Endodermal cell (in vitro differentiated cells): ENCODE data around the gene ITGA6. TPM values are rescaled to one million over a fixed set of nuclear protein-coding genes. Genes with fewer than 3 reads are reported as not detected.

Experiments used
- DNase-seq: peaks from one replicate; pipeline ENCODE4 v3.0.0-alpha.2; 2017
- H3K27ac ChIP-seq: 2 replicates; pipeline ENCODE4 v1.5.1; 2013; ENCODE audit warnings: mild to moderate bottlenecking, low read depth, low read length, moderate library complexity
- H3K27me3 ChIP-seq: 2 replicates; pipeline ENCODE4 v1.6.1; 2013; ENCODE audit warnings: mild to moderate bottlenecking, low read length, moderate library complexity; ENCODE audit not compliant: insufficient read depth, control insufficient read depth, poor library complexity, severe bottlenecking
- H3K36me3 ChIP-seq: 2 replicates; pipeline ENCODE4 v1.7.0; 2013; ENCODE audit warnings: mild to moderate bottlenecking, low read length, moderate library complexity; ENCODE audit not compliant: control insufficient read depth, insufficient read depth
- H3K4me1 ChIP-seq: one replicate; pipeline ENCODE4 v1.7.0; 2013; ENCODE audit warnings: low read length; ENCODE audit not compliant: control insufficient read depth, insufficient read depth
- H3K4me3 ChIP-seq: 2 replicates; pipeline ENCODE4 v1.5.1; 2013; ENCODE audit warnings: mild to moderate bottlenecking, low read length, moderate library complexity
- H3K9ac ChIP-seq: 2 replicates; pipeline ENCODE4 v1.6.1; 2013; ENCODE audit warnings: mild to moderate bottlenecking, low read length, moderate library complexity; ENCODE audit not compliant: poor library complexity, severe bottlenecking; ENCODE audit errors: extremely low read depth
- H3K9me3 ChIP-seq: 2 replicates; pipeline ENCODE4 v1.6.1; 2013; ENCODE audit warnings: mild to moderate bottlenecking, low read length, moderate library complexity; ENCODE audit not compliant: control insufficient read depth
- H3K27ac Mint-ChIP-seq: 2 replicates; pipeline ENCODE4 v1.8.0; 2020; ENCODE audit warnings: mixed read lengths
- H3K27me3 Mint-ChIP-seq: 2 replicates; pipeline ENCODE4 v1.8.0; 2021; ENCODE audit warnings: mild to moderate bottlenecking, mixed read lengths; ENCODE audit not compliant: insufficient read depth
- H3K36me3 Mint-ChIP-seq: 2 replicates; pipeline ENCODE4 v1.8.0; 2020; ENCODE audit warnings: low read depth, mixed read lengths
- H3K4me1 Mint-ChIP-seq: 2 replicates; pipeline ENCODE4 v1.8.0; 2020; ENCODE audit warnings: mixed read lengths
- H3K4me3 Mint-ChIP-seq: 2 replicates; pipeline ENCODE4 v1.8.0; 2020; ENCODE audit warnings: mild to moderate bottlenecking, moderate library complexity, mixed read lengths
- H3K9me3 Mint-ChIP-seq: 2 replicates; pipeline ENCODE4 v1.8.0; 2020; ENCODE audit warnings: mild to moderate bottlenecking, mixed read lengths
- CTCF ChIP-seq: fragments of 200-600 bp; sonication (generic); conservative IDR thresholded peaks from 2 replicates; pipeline ENCODE4 v1.5.0; 2021; ENCODE audit warnings: antibody characterized with exemption, mild to moderate bottlenecking
- WGBS, 2 experiments: methylation state at CpG; one replicate each; pipeline versions ENCODE4 v1.1.5 to v1.1.7; 2013; ENCODE audit warnings: missing lambda C conversion rate in 2 of 2, mixed read lengths in 1 of 2; ENCODE audit not compliant: insufficient coverage in 1 of 2, insufficient read length in 1 of 2; 5-methylcytosine and 5-hydroxymethylcytosine counted together
- total RNA-seq, 2 donors: library from RNA; stranded (reverse); fragmentation: NEBNext Ultra II Directional in 1 of 2; extraction: Animal tissue kit (Norgen Biotek cat#: 25700) in 1 of 2; gene quantifications; 2 replicates in 1 of 2; 3 replicates in 1 of 2; pipeline ENCODE4 v1.2.1, GENCODE V29; 2021

The ITGA6 gene
- total RNA-seq, 2 donors from 2014 or later, result 35.8 to 45.7 TPM

- H3K4me3 ChIP-seq, result no peak overlapping the region
- no peaks in the 10 kb centered on the region for H3K27me3 ChIP-seq
- peak; percentile 90 for TF ChIP-seq CTCF
- Mint-ChIP-seq H3K4me3 (no peak overlapping the region), H3K36me3 (peaks cover 2% of the 10 kb centered on the region), H3K27me3 (peaks cover 32% of the 10 kb centered on the region), H3K9me3 (no peaks in the 10 kb centered on the region), H3K27ac (no peak overlapping the region), H3K4me1 (peaks cover 19% of the 10 kb centered on the region)
- H3K9ac ChIP-seq, result no peak overlapping the region
- H3K9me3 ChIP-seq, result no peaks in the 10 kb centered on the region
- H3K4me1 ChIP-seq, result peaks cover 12% of the 10 kb centered on the region
- DNase-seq, result peak; percentile 85
- H3K27ac ChIP-seq, result no peak overlapping the region
- 66 to 77% methylated on average over 14 to 24 of the region's 24 CpGs for WGBS, 2 experiments
- peaks cover 17% of the 10 kb centered on the region for H3K36me3 ChIP-seq
These were observed 38.3 kb downstream of the ITGA6 start for GRCh38 chr2:172465417-172466334.

- no peak overlapping the region for H3K4me3 Mint-ChIP-seq
- Histone ChIP-seq H3K27me3 (no peaks in the 10 kb centered on the region), H3K9ac (no peak overlapping the region), H3K4me3 (no peak overlapping the region), H3K4me1 (peaks cover 8% of the 10 kb centered on the region), H3K36me3 (peaks cover 17% of the 10 kb centered on the region), H3K9me3 (no peaks in the 10 kb centered on the region), H3K27ac (no peak overlapping the region)
- H3K4me1 Mint-ChIP-seq, result peaks cover 12% of the 10 kb centered on the region
- 83 to 86% methylated on average over 7 to 8 of the region's 8 CpGs for WGBS, 2 experiments
- H3K27ac Mint-ChIP-seq, result no peak overlapping the region
- no peak for DNase-seq
- peak; percentile 34 for TF ChIP-seq CTCF
- no peaks in the 10 kb centered on the region for H3K9me3 Mint-ChIP-seq
- H3K36me3 Mint-ChIP-seq, result peaks cover 2% of the 10 kb centered on the region
- peaks cover 18% of the 10 kb centered on the region for H3K27me3 Mint-ChIP-seq
These were observed 40.0 kb downstream of the ITGA6 start for GRCh38 chr2:172467382-172467781.

- H3K9me3 Mint-ChIP-seq, result no peaks in the 10 kb centered on the region
- Histone ChIP-seq H3K27ac (no peak overlapping the region), H3K4me3 (no peak overlapping the region), H3K9me3 (no peaks in the 10 kb centered on the region), H3K9ac (no peak overlapping the region), H3K36me3 (peaks cover 25% of the 10 kb centered on the region), H3K4me1 (no peaks in the 10 kb centered on the region), H3K27me3 (no peaks in the 10 kb centered on the region)
- no peak for DNase-seq
- H3K4me3 Mint-ChIP-seq, result no peak overlapping the region
- H3K27ac Mint-ChIP-seq, result no peak overlapping the region
- H3K36me3 Mint-ChIP-seq, result peaks cover 6% of the 10 kb centered on the region
- no peaks in the 10 kb centered on the region for H3K27me3 Mint-ChIP-seq
- H3K4me1 Mint-ChIP-seq, result peaks cover 2% of the 10 kb centered on the region
- TF ChIP-seq CTCF, result no peak
- WGBS, 2 experiments, result 94 to 100% methylated on average over 6 to 11 of the region's 11 CpGs
These were observed 43.9 kb downstream of the ITGA6 start for GRCh38 chr2:172470958-172471922.
